HEK293T (cell line): ENCODE results near the gene CDH6.

Experiments
- HDGF ChIP-seq: fragments of 450-650 bp; IDR thresholded peaks from 2 replicates; pipeline ENCODE4 v1.6.1; 2017; ENCODE audit warnings: antibody characterized with exemption, borderline replicate concordance
- SP1 ChIP-seq: fragments of 450-650 bp; IDR thresholded peaks from 2 replicates; pipeline ENCODE4 v1.6.1; 2017
- SUZ12 ChIP-seq: fragments of 450-650 bp; IDR thresholded peaks from 2 replicates; pipeline ENCODE4 v1.6.1; 2016; ENCODE audit warnings: mild to moderate bottlenecking
- TF ChIP-seq, protein P1 (sequence below): fragments of 450-650 bp; IDR thresholded peaks from 2 replicates; pipeline ENCODE4 v1.6.1; 2016

DNA sequence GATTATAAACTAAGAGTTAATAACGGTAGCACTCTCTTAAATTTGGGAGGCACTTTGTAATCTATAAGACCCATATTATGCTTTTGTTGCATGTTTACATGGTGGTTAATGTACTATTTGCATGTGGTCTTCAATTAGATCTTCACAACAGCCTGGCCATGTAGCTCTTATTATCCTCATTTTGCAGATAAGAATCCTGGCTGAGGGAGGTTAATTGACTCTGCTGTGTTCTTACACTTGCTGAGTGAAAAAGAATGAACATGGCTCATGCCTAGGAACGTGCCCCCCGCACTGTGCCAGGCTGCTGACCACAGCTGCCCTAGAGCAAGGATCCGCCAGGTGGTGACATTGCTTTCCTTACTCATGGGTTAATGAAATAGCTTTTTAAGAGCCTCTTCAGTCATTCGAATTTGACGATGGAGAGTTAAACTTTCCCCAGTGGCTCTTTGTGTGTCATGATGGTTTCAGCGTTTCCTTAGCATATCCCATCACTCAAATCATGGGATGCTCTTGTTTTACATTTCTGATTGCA lies 97.9 kb downstream of the CDH6 start:
- TF ChIP-seq SUZ12 (no peak), HDGF (no peak), SP1 (no peak)
- TF ChIP-seq, protein P1, sequence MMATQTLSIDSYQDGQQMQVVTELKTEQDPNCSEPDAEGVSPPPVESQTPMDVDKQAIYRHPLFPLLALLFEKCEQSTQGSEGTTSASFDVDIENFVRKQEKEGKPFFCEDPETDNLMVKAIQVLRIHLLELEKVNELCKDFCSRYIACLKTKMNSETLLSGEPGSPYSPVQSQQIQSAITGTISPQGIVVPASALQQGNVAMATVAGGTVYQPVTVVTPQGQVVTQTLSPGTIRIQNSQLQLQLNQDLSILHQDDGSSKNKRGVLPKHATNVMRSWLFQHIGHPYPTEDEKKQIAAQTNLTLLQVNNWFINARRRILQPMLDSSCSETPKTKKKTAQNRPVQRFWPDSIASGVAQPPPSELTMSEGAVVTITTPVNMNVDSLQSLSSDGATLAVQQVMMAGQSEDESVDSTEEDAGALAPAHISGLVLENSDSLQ, result no peak
